Measurements from ENCODE around the gene ACP4. TPM values are rescaled to one million over a fixed set of nuclear protein-coding genes. Genes with fewer than 3 reads are reported as not detected.
"Not testable (repeated sequence)": the region's sequence is repeated elsewhere in the genome, so short reads cannot be mapped to it uniquely, and the experiment has no call there.

Gene ACP4
- total RNA-seq, 1 experiment from 2014 or later: not detected

DNA sequence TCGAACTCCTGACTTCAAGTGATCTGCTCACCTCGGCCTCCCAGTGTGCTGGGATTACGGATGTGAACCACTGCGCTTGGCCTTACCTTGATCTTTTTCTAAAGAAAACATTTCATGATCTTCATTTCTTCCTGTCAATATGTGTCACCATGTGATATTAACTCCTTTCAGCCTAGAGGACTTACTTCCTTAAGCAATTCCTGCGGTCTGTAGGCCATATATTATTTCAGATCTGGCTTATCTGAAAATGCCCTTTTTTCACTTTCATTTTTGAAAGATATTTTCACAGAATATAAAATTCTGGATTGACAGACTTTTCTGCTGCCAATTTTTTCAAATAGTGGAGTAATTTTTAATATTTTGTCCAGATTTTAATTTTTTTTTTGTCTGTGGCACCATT is 21.9 kb upstream of the ACP4 start:
- ChIA-PET CTCF (no interaction called here), POLR2A (no interaction called here)
- Mint-ChIP-seq H3K4me1 (ENCODE audit: insufficient read depth, unreplicated experiment) (peaks cover 5% of the 10 kb centered on the region), H3K36me3 (ENCODE audit: insufficient read depth, unreplicated experiment) (no peaks in the 10 kb centered on the region), H3K27me3 (ENCODE audit: insufficient read depth, unreplicated experiment) (no peaks in the 10 kb centered on the region), H3K4me3 (ENCODE audit: unreplicated experiment) (no peak overlapping the region), H3K9me3 (ENCODE audit: unreplicated experiment) (no peaks in the 10 kb centered on the region), H3K27ac (ENCODE audit: low read depth, unreplicated experiment) (no peak overlapping the region)
- TF ChIP-seq, protein P1, sequence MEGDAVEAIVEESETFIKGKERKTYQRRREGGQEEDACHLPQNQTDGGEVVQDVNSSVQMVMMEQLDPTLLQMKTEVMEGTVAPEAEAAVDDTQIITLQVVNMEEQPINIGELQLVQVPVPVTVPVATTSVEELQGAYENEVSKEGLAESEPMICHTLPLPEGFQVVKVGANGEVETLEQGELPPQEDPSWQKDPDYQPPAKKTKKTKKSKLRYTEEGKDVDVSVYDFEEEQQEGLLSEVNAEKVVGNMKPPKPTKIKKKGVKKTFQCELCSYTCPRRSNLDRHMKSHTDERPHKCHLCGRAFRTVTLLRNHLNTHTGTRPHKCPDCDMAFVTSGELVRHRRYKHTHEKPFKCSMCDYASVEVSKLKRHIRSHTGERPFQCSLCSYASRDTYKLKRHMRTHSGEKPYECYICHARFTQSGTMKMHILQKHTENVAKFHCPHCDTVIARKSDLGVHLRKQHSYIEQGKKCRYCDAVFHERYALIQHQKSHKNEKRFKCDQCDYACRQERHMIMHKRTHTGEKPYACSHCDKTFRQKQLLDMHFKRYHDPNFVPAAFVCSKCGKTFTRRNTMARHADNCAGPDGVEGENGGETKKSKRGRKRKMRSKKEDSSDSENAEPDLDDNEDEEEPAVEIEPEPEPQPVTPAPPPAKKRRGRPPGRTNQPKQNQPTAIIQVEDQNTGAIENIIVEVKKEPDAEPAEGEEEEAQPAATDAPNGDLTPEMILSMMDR (IDR thresholded peaks at IDR 0.05; ENCODE audit: unreplicated experiment): no peak
- intact Hi-C loops (cut with micrococcal nuclease): no loop called here
- no peak for DNase-seq (ENCODE audit: unreplicated experiment)
- no TSS peak for BruUV-seq (replicated peaks)

DNA sequence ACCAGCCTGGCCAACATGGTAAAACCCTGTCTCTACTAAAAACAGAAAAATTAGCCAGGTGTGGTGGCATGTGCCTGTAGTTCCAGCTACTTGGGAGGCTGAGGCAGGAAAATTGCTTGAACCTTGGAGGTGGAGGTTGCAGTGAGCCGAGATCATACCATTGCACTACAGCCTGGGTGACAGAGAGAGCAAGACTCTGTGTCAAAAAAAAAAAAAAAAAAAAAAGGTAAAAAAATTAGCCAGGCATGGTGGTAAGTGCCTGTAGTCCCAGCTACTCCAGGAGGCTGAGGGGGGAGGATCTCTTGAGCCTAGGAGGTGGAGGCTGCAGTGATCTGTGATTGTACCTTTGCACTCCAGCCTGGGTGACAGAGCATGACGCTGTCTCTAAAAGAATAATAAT is 20.1 kb upstream of the ACP4 start, which contains the start of gene GPR32:
Gene GPR32 (plus strand): TSS at position 301 of the 400 bp plus-strand sequence. CDS start 137 bp downstream, outside the sequence.
- POLR2A ChIA-PET; H3K27ac Mint-ChIP-seq (ENCODE audit: low read depth, unreplicated experiment); BruUV-seq (replicated peaks); H3K36me3 Mint-ChIP-seq (ENCODE audit: insufficient read depth, unreplicated experiment); DNase-seq (ENCODE audit: unreplicated experiment); H3K9me3 Mint-ChIP-seq (ENCODE audit: unreplicated experiment); H3K27me3 Mint-ChIP-seq (ENCODE audit: insufficient read depth, unreplicated experiment); H3K4me3 Mint-ChIP-seq (ENCODE audit: unreplicated experiment); intact Hi-C loops (cut with micrococcal nuclease); H3K4me1 Mint-ChIP-seq (ENCODE audit: insufficient read depth, unreplicated experiment): not testable (repeated sequence)
- CTCF ChIA-PET: interaction anchor here (0.7 kb wide), 1 partner anchor 100 kb away, joined by 3 read pairs; no protein-coding TSS in a partner anchor

DNA sequence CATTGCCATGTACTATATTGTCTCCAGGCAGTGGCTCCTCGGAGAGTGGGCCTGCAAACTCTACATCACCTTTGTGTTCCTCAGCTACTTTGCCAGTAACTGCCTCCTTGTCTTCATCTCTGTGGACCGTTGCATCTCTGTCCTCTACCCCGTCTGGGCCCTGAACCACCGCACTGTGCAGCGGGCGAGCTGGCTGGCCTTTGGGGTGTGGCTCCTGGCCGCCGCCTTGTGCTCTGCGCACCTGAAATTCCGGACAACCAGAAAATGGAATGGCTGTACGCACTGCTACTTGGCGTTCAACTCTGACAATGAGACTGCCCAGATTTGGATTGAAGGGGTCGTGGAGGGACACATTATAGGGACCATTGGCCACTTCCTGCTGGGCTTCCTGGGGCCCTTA is 19.3 kb upstream of the ACP4 start:
- Mint-ChIP-seq H3K4me3 (ENCODE audit: unreplicated experiment) (no peak overlapping the region), H3K27ac (ENCODE audit: low read depth, unreplicated experiment) (no peak overlapping the region), H3K4me1 (ENCODE audit: insufficient read depth, unreplicated experiment) (peaks cover 5% of the 10 kb centered on the region), H3K9me3 (ENCODE audit: unreplicated experiment) (no peaks in the 10 kb centered on the region), H3K27me3 (ENCODE audit: insufficient read depth, unreplicated experiment) (no peaks in the 10 kb centered on the region), H3K36me3 (ENCODE audit: insufficient read depth, unreplicated experiment) (no peaks in the 10 kb centered on the region)
- CTCF ChIA-PET: no interaction called here
- DNase-seq (ENCODE audit: unreplicated experiment): no peak
- TF ChIP-seq, protein P1 (IDR thresholded peaks at IDR 0.05; ENCODE audit: unreplicated experiment): no peak
- BruUV-seq (replicated peaks): no TSS peak
- POLR2A ChIA-PET: no interaction called here
- intact Hi-C loops (cut with micrococcal nuclease): no loop called here

- ChIA-PET CTCF (no interaction called here), POLR2A (interaction anchor here (0.8 kb wide), 1 partner anchor 1398 kb away, joined by 3 read pairs; no protein-coding TSS in a partner anchor)
- H3K36me3 Mint-ChIP-seq (ENCODE audit: insufficient read depth, unreplicated experiment): no peaks in the 10 kb centered on the region
- intact Hi-C loops (cut with micrococcal nuclease): no loop called here
- H3K27ac Mint-ChIP-seq (ENCODE audit: low read depth, unreplicated experiment): no peak overlapping the region
- BruUV-seq (replicated peaks): no TSS peak
- H3K27me3 Mint-ChIP-seq (ENCODE audit: insufficient read depth, unreplicated experiment): peaks cover 8% of the 10 kb centered on the region
- no peak for DNase-seq (ENCODE audit: unreplicated experiment)
- no peak overlapping the region for H3K4me3 Mint-ChIP-seq (ENCODE audit: unreplicated experiment)
- H3K9me3 Mint-ChIP-seq (ENCODE audit: unreplicated experiment): no peaks in the 10 kb centered on the region
- TF ChIP-seq, protein P1 (IDR thresholded peaks at IDR 0.05; ENCODE audit: unreplicated experiment): no peak
- H3K4me1 Mint-ChIP-seq (ENCODE audit: insufficient read depth, unreplicated experiment): peaks cover 1% of the 10 kb centered on the region
Observed at GRCh38 chr19:50772476-50772875, 17.7 kb upstream of the ACP4 start.

- peaks cover 12% of the 10 kb centered on the region for H3K27me3 Mint-ChIP-seq (ENCODE audit: insufficient read depth, unreplicated experiment)
- H3K4me3 Mint-ChIP-seq (ENCODE audit: unreplicated experiment); DNase-seq (ENCODE audit: unreplicated experiment); BruUV-seq (replicated peaks); H3K4me1 Mint-ChIP-seq (ENCODE audit: insufficient read depth, unreplicated experiment); H3K36me3 Mint-ChIP-seq (ENCODE audit: insufficient read depth, unreplicated experiment); H3K27ac Mint-ChIP-seq (ENCODE audit: low read depth, unreplicated experiment); H3K9me3 Mint-ChIP-seq (ENCODE audit: unreplicated experiment); intact Hi-C loops (cut with micrococcal nuclease): not testable (repeated sequence)
- CTCF ChIA-PET: interaction anchor here (0.7 kb wide), 1 partner anchor 11 kb away, joined by 3 read pairs; no protein-coding TSS in a partner anchor
- POLR2A ChIA-PET: interaction anchor here (0.8 kb wide), 1 partner anchor 1397 kb away, joined by 3 read pairs; no protein-coding TSS in a partner anchor
Observed at GRCh38 chr19:50772912-50773311, 17.3 kb upstream of the ACP4 start.

DNA sequence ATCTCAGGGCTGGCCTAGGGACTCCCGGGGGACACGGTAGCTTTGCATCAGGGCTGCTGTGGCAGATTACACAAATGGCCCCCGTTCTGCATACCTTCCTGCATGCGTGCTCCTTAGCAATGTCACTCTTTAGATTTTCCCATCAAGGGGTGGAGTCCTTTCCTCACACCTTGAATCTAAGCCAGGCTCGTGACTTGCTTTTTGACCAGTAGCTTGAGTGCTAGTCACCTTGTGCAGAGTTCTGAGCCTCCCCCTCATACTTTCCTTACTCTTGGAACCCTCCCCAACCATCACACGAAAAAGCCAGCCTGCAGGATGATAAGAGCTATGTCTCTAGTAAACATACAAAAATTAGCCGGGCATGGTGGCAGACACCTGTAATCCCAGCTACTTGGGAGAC is 16.8 kb upstream of the ACP4 start:
- not testable (repeated sequence) for BruUV-seq (replicated peaks); H3K9me3 Mint-ChIP-seq (ENCODE audit: unreplicated experiment)

More for the DNA sequence above, 16.8 kb upstream of the ACP4 start:
- H3K4me1 Mint-ChIP-seq (ENCODE audit: insufficient read depth, unreplicated experiment); intact Hi-C loops (cut with micrococcal nuclease); DNase-seq (ENCODE audit: unreplicated experiment); H3K36me3 Mint-ChIP-seq (ENCODE audit: insufficient read depth, unreplicated experiment); H3K27ac Mint-ChIP-seq (ENCODE audit: low read depth, unreplicated experiment); H3K4me3 Mint-ChIP-seq (ENCODE audit: unreplicated experiment): not testable (repeated sequence)
- H3K27me3 Mint-ChIP-seq (ENCODE audit: insufficient read depth, unreplicated experiment): peaks cover 18% of the 10 kb centered on the region
- ChIA-PET POLR2A (interaction anchor here (0.8 kb wide), 1 partner anchor 1397 kb away, joined by 3 read pairs; no protein-coding TSS in a partner anchor), CTCF (interaction anchor here (0.7 to 0.8 kb wide), 2 partner anchors 9 to 10 kb away, joined by 3 read pairs; no protein-coding TSS in a partner anchor)

Data from MCF 10A (cell line).